Measurements from ENCODE around the gene UPK2. TPM values are rescaled to one million over a fixed set of nuclear protein-coding genes. Genes with fewer than 3 reads are reported as not detected.

The UPK2 gene
- total and polyA plus RNA-seq, 2 of the 13 experiments (the other 11 are each of a cell fraction or from before 2014, with no cell fraction given): not detected

DNA sequence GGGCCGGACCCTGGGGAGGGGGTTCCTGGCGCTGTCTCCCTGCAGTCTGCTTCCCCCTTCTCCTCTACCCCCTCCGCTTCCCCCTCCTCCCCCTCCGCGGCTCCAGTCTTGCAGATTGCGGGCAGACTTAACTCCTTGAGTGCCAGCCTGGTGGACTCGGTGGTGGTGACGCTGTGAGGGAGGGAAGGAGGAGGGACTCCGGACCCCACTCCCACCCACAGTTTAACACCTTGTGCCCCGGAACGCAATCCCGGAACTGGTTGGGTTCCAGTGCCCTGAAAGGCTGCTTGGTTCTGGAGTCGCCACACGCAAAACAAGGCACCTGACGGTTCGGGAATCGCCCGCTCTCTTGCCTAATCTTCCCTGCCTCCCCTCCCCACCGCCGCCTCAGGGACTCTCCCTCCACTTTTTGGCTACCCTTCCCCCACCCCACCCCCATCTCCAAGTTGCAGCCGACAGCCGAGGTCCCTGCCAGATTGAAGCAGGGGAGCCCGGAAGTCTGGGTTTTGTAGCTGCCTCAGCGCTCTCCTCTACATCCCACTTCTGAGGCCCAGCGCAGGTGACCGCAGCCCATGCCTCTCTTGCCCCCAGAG lies 26.5 kb upstream of the UPK2 start (continued):
- TF ChIP-seq, protein P1, sequence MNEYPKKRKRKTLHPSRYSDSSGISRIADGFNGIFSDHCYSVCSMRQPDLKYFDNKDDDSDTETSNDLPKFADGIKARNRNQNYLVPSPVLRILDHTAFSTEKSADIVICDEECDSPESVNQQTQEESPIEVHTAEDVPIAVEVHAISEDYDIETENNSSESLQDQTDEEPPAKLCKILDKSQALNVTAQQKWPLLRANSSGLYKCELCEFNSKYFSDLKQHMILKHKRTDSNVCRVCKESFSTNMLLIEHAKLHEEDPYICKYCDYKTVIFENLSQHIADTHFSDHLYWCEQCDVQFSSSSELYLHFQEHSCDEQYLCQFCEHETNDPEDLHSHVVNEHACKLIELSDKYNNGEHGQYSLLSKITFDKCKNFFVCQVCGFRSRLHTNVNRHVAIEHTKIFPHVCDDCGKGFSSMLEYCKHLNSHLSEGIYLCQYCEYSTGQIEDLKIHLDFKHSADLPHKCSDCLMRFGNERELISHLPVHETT (CRISPR knock-in tag; conservative IDR thresholded peaks at IDR 0.05): no peak
- TF ChIP-seq PHF8 (CRISPR knock-in tag; IDR thresholded peaks at IDR 0.05) (no peak), SIN3A (IDR thresholded peaks at IDR 0.05; ENCODE audit: borderline replicate concordance, low read depth, low read length) (0 out of 2 replicates have a peak, but pooled peaks have one; percentile 47), ZNF546 (CRISPR knock-in tag; conservative IDR thresholded peaks at IDR 0.05) (no peak), TBX2 (CRISPR knock-in tag; IDR thresholded peaks at IDR 0.05; ENCODE audit: borderline replicate concordance) (peak; percentile 27; the same call in 1 of the 2 replicates), THAP11 (CRISPR knock-in tag; IDR thresholded peaks at IDR 0.05) (peak; percentile 30; the same call in 1 of the 2 replicates), ZNF513 (CRISPR knock-in tag; conservative IDR thresholded peaks at IDR 0.05) (no peak), TAF1 (CRISPR knock-in tag; IDR thresholded peaks at IDR 0.05) (peak; percentile 6; the same call in 1 of the 2 replicates), SALL2 (CRISPR knock-in tag; IDR thresholded peaks at IDR 0.05) (0 out of 2 replicates have a peak, but pooled peaks have one; percentile 24), GATAD2A (CRISPR knock-in tag; IDR thresholded peaks at IDR 0.05) (0 out of 2 replicates have a peak, but pooled peaks have one; percentile 20), ZNF790 (CRISPR knock-in tag; IDR thresholded peaks at IDR 0.05; ENCODE audit: borderline replicate concordance) (no peak), ZNF839 (CRISPR knock-in tag; IDR thresholded peaks at IDR 0.05; ENCODE audit: borderline replicate concordance) (no peak), MYC (CRISPR knock-in tag; IDR thresholded peaks at IDR 0.05; ENCODE audit: borderline replicate concordance) (no peak), ZNF547 (CRISPR knock-in tag; IDR thresholded peaks at IDR 0.05) (0 out of 2 replicates have a peak, but pooled peaks have one; percentile 31), NR2F6 (IDR thresholded peaks at IDR 0.05) (no peak), NR2F6 (CRISPR knock-in tag; IDR thresholded peaks at IDR 0.05) (no peak), CTCF (CRISPR knock-in tag; IDR thresholded peaks at IDR 0.05) (peak; percentile 5; the same call in 1 of the 2 replicates), ZNF652 (CRISPR knock-in tag; IDR thresholded peaks at IDR 0.05; ENCODE audit: borderline replicate concordance, low read depth) (peak; percentile 96), PCBP1 (IDR thresholded peaks at IDR 0.05; ENCODE audit: borderline replicate concordance, low read depth, low read length) (0 out of 2 replicates have a peak, but pooled peaks have one; percentile 58), POGK (CRISPR knock-in tag; conservative IDR thresholded peaks at IDR 0.05) (0 out of 2 replicates have a peak, but pooled peaks have one; percentile 14), ATRX (CRISPR knock-in tag; IDR thresholded peaks at IDR 0.05; ENCODE audit: borderline replicate concordance) (no peak), ZNF83 (CRISPR knock-in tag; IDR thresholded peaks at IDR 0.05; ENCODE audit: borderline replicate concordance) (no peak), ZNF263 (CRISPR knock-in tag; IDR thresholded peaks at IDR 0.05) (peak; percentile 42), CAMTA2 (CRISPR knock-in tag; IDR thresholded peaks at IDR 0.05; ENCODE audit: borderline replicate concordance) (no peak)
- TF ChIP-seq, protein P2, sequence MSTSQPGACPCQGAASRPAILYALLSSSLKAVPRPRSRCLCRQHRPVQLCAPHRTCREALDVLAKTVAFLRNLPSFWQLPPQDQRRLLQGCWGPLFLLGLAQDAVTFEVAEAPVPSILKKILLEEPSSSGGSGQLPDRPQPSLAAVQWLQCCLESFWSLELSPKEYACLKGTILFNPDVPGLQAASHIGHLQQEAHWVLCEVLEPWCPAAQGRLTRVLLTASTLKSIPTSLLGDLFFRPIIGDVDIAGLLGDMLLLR (CRISPR knock-in tag; IDR thresholded peaks at IDR 0.05): no peak

Measured in HepG2 (cell line).